ENCODE results near the gene TMED3.

DNA sequence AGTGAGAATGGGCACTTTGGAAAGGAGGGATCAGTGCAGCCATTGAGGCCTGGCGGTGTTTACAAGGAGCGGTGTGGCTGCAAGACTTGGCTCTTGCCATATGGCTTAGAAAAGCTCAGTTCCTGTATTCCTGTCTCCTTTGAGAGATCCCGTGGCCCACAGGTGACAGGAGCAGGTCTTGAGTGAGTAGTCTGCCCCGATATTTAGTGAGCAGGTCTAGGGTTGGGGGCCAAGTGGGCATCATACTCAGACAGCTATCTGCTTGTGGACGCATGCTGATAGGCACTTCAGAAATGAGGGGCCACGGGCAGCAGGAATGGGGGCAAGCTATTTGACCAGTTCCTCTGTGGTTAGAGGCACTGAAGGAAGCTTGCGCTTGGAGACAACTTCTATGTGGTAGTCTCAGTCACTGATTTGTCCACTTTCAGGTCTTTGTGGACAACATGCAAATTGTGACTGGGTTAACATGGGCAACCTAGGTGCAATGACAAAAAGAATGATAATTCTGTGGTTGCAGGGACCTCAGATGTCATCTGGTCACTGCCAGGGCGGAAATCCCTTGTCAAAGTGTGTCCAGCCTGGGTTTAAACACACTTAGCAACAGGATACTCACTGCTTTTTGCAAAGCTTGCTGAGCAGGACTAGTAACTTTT, 1.1 kb downstream of the TMED3 start:
- TF ChIP-seq CTCF (IDR thresholded peaks at IDR 0.05) (no peak), TCF7L2 (IDR thresholded peaks at IDR 0.05; ENCODE audit: low read depth, low read length) (no peak), POLR2AphosphoS5 (IDR thresholded peaks at IDR 0.05; ENCODE audit: low read depth, low read length) (no peak), SIN3A (IDR thresholded peaks at IDR 0.05; ENCODE audit: borderline replicate concordance, insufficient read depth, low read depth, low read length) (no peak)
- TF ChIP-seq, protein P1, sequence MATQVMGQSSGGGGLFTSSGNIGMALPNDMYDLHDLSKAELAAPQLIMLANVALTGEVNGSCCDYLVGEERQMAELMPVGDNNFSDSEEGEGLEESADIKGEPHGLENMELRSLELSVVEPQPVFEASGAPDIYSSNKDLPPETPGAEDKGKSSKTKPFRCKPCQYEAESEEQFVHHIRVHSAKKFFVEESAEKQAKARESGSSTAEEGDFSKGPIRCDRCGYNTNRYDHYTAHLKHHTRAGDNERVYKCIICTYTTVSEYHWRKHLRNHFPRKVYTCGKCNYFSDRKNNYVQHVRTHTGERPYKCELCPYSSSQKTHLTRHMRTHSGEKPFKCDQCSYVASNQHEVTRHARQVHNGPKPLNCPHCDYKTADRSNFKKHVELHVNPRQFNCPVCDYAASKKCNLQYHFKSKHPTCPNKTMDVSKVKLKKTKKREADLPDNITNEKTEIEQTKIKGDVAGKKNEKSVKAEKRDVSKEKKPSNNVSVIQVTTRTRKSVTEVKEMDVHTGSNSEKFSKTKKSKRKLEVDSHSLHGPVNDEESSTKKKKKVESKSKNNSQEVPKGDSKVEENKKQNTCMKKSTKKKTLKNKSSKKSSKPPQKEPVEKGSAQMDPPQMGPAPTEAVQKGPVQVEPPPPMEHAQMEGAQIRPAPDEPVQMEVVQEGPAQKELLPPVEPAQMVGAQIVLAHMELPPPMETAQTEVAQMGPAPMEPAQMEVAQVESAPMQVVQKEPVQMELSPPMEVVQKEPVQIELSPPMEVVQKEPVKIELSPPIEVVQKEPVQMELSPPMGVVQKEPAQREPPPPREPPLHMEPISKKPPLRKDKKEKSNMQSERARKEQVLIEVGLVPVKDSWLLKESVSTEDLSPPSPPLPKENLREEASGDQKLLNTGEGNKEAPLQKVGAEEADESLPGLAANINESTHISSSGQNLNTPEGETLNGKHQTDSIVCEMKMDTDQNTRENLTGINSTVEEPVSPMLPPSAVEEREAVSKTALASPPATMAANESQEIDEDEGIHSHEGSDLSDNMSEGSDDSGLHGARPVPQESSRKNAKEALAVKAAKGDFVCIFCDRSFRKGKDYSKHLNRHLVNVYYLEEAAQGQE (IDR thresholded peaks at IDR 0.05; ENCODE audit: insufficient read depth in 1 of 2, low read depth in 2 of 2, low read length in 1 of 2): no peak
